GM12878 (cell line): ENCODE results near the gene OR2V1. TPM values are rescaled to one million over a fixed set of nuclear protein-coding genes. Genes with fewer than 3 reads are reported as not detected.

Experiments used
- ATAC-seq: fragments of 200-7000 bp; cut with Tn5 transposase; 3 replicates; pipeline ENCODE4 v1.9.1; 2020; ENCODE audit warnings: mild to moderate bottlenecking, moderate library complexity
- BruUV-seq: library from RNA; stranded (reverse); fragments of 400-500 nt; replicated peaks from 2 replicates; lab custom pipeline; 2021; lab: Mats Ljungman, UMichigan
- CTCF ChIA-PET: fragments of 300-600 bp; sonication (Branson Sonifier 250); formaldehyde crosslinking; extraction: SDS; loops from one replicate; lab custom pipeline; 2021; ENCODE audit warnings: inconsistent platforms; lab: Yijun Ruan, JAX
- POLR2A ChIA-PET: fragments of 350-600 bp; formaldehyde crosslinking; extraction: SDS; loops from one replicate; lab custom pipeline; 2021; ENCODE audit warnings: inconsistent platforms; lab: Charles Lee
- RAD21 ChIA-PET: fragments of 300-600 bp; sonication (Branson Sonifier 250); formaldehyde crosslinking; loops from one replicate; lab custom pipeline; 2023; ENCODE audit warnings: antibody characterized with exemption; ENCODE audit not compliant: unreplicated experiment; lab: Charles Lee
- SMC1A ChIA-PET: fragments of 300-600 bp; sonication (Branson Sonifier 250); formaldehyde crosslinking; loops from one replicate; lab custom pipeline; 2023; ENCODE audit not compliant: unreplicated experiment, uncharacterized antibody; lab: Charles Lee
- DNase-seq: peaks from one replicate; pipeline ENCODE4 v3.0.0-alpha.2; 2011; ENCODE audit warnings: low read depth, low spot score
- FAIRE-seq: peaks from 3 replicates; lab custom pipeline; 2011; peaks lifted over from hg19 to GRCh38; lab: Jason Lieb, UNC
- H2AFZ ChIP-seq: 2 replicates; pipeline ENCODE4 v1.6.0; 2011; ENCODE audit warnings: low read depth, low read length, control low read depth; ENCODE audit not compliant: control insufficient read depth
- H3K27ac ChIP-seq: 2 replicates; pipeline ENCODE4 v1.5.1; 2011; ENCODE audit warnings: control low read depth; ENCODE audit not compliant: control insufficient read depth, insufficient read depth
- H3K27me3 ChIP-seq, 2 experiments: replicated peaks in 1 of 2; 2 replicates each; pipeline versions ENCODE4 v1.6.0 to v1.6.1; 2011; ENCODE audit warnings: low read length in 1 of 2; ENCODE audit not compliant: control insufficient read depth in 2 of 2, insufficient read depth in 2 of 2
- H3K36me3 ChIP-seq, 2 experiments: 2 replicates each; pipeline ENCODE4 v1.5.1; 2011; ENCODE audit warnings: low read length in 1 of 2; ENCODE audit not compliant: control insufficient read depth in 2 of 2, insufficient read depth in 2 of 2
- H3K4me1 ChIP-seq: 2 replicates; pipeline ENCODE4 v1.6.1; 2011; ENCODE audit warnings: mild to moderate bottlenecking, low read length, moderate library complexity, mixed read lengths; ENCODE audit not compliant: control insufficient read depth, insufficient read depth
- H3K4me2 ChIP-seq: 2 replicates; pipeline ENCODE4 v1.6.0; 2011; ENCODE audit warnings: control low read depth; ENCODE audit not compliant: control insufficient read depth, insufficient read depth
- H3K4me3 ChIP-seq: fragments of 200-600 bp; sonication (generic); 2 replicates; pipeline ENCODE4 v1.5.1; 2016
- H3K79me2 ChIP-seq: 2 replicates; pipeline ENCODE4 v1.6.0; 2011; ENCODE audit warnings: low read length; ENCODE audit not compliant: control insufficient read depth, insufficient read depth
- H3K9ac ChIP-seq: 2 replicates; pipeline ENCODE4 v1.8.0; 2011; ENCODE audit warnings: low read length, control low read depth, mixed read lengths; ENCODE audit not compliant: control insufficient read depth, insufficient read depth
- H3K9me3 ChIP-seq: replicated peaks from 3 replicates; pipeline ENCODE4 v1.5.1; 2011; ENCODE audit warnings: mild to moderate bottlenecking, low read length; ENCODE audit not compliant: control insufficient read depth, insufficient read depth
- H4K20me1 ChIP-seq: 2 replicates; pipeline ENCODE4 v1.6.0; 2011; ENCODE audit not compliant: control insufficient read depth, insufficient read depth
- CHD4 ChIP-seq: fragments of 200-600 bp; sonication (generic); IDR thresholded peaks from 2 replicates; pipeline ENCODE4 v1.6.1; 2016; ENCODE audit warnings: mild to moderate bottlenecking
- EP300 ChIP-seq, 2 experiments: fragments of 150-350 bp in 1 of 2; IDR thresholded peaks; 2 replicates each; pipeline ENCODE4 v1.6.1; 2011 to 2012; ENCODE audit warnings: low read depth in 2 of 2, low read length in 2 of 2, borderline replicate concordance in 1 of 2, improper control_type of control experiment in 1 of 2, inconsistent platforms in 1 of 2; ENCODE audit not compliant: control insufficient read depth in 1 of 2
- IKZF2 ChIP-seq, 2 experiments: fragments of 450-650 bp; IDR thresholded peaks; 2 replicates each; pipeline ENCODE4 v1.6.1; 2017; ENCODE audit warnings: mild to moderate bottlenecking in 2 of 2, moderate library complexity in 2 of 2
- KAT2A ChIP-seq: conservative IDR thresholded peaks from 2 replicates; pipeline ENCODE4 v1.6.1; 2011; ENCODE audit warnings: low read depth, low read length; ENCODE audit not compliant: control insufficient read depth
- NFYB ChIP-seq: IDR thresholded peaks from 2 replicates; pipeline ENCODE4 v1.6.1; 2011; ENCODE audit warnings: low read depth, mild to moderate bottlenecking, low read length, improper control_type of control experiment, moderate library complexity; ENCODE audit not compliant: insufficient read depth
- SMAD1 ChIP-seq: fragments of 450-650 bp; IDR thresholded peaks from 2 replicates; pipeline ENCODE4 v1.6.1; 2018; ENCODE audit warnings: mild to moderate bottlenecking, low read depth; ENCODE audit not compliant: partially characterized antibody
- SPI1 ChIP-seq: IDR thresholded peaks from 2 replicates; pipeline ENCODE4 v1.6.1; 2011; ENCODE audit warnings: low read depth, mild to moderate bottlenecking, low read length, moderate library complexity, borderline replicate concordance; ENCODE audit not compliant: insufficient read depth
- STAT3 ChIP-seq: IDR thresholded peaks from 2 replicates; pipeline ENCODE4 v1.6.1; 2011; ENCODE audit warnings: low read depth, low read length, improper control_type of control experiment
- WGBS: methylation state at CpG from one replicate; pipeline ENCODE4 v1.1.6; 2016; ENCODE audit warnings: low lambda C conversion rate; ENCODE audit not compliant: insufficient replicate concordance, insufficient coverage; ENCODE audit errors: missing lambda C conversion rate; 5-methylcytosine and 5-hydroxymethylcytosine counted together
- in situ Hi-C: fragments of 300-500 bp; cut with MboI; formaldehyde crosslinking; loops from 9 replicates; pipeline ENCODE4 v1.14.3; 2018; ENCODE audit warnings: mixed read lengths
- intact Hi-C: fragments of 100-400 bp; cut with micrococcal nuclease; formaldehyde crosslinking; loops from one replicate; pipeline ENCODE4 v1.14.2; 2022; ENCODE audit not compliant: unreplicated experiment
- polyA plus RNA-seq, 11 experiments: library from polyadenylated mRNA; depleted of rRNA in 4 of 11; unstranded in 6 of 11; stranded (reverse) in 5 of 11; fragments of >200 nt; fragmentation: Nextera tagmentation in 4 of 11; fragmentation: Illumina TruSeq in 1 of 11; extraction: Ambion mirVana in 4 of 11; extraction: Trizol in 1 of 11; gene quantifications; 1 replicate in 1 of 11; 2 replicates in 10 of 11; pipeline versions ENCODE4 v1.2.1 to v1.2.3, GENCODE V29; 2011 to 2016; ENCODE audit warnings: inconsistent platforms in 2 of 11, missing spikeins in 2 of 11, low read depth in 1 of 11
- total RNA-seq, 4 experiments: library from RNA; depleted of rRNA in 3 of 4; stranded (reverse); fragments of >200 nt in 3 of 4; fragmentation: Illumina TruSeq in 1 of 4; extraction: Trizol in 1 of 4; gene quantifications; 2 replicates each; pipeline versions ENCODE4 v1.2.1 to v1.2.3, GENCODE V29; 2013 to 2021
- TF ChIP-seq, protein P1 (sequence below): fragments of 450-650 bp; IDR thresholded peaks from 2 replicates; pipeline ENCODE4 v1.6.1; 2017; ENCODE audit warnings: mild to moderate bottlenecking, moderate library complexity
- TF ChIP-seq, protein P2 (sequence below): fragments of 450-650 bp; formaldehyde crosslinking; IDR thresholded peaks from 2 replicates; pipeline ENCODE4 v1.4.0; 2020; ENCODE audit warnings: mild to moderate bottlenecking, moderate library complexity

Gene OR2V1
- total and polyA plus RNA-seq, 10 of the 15 experiments (the other 5 are each of a cell fraction or from before 2014, with no cell fraction given): 0.20 to 4.4 TPM; not detected in 8

DNA sequence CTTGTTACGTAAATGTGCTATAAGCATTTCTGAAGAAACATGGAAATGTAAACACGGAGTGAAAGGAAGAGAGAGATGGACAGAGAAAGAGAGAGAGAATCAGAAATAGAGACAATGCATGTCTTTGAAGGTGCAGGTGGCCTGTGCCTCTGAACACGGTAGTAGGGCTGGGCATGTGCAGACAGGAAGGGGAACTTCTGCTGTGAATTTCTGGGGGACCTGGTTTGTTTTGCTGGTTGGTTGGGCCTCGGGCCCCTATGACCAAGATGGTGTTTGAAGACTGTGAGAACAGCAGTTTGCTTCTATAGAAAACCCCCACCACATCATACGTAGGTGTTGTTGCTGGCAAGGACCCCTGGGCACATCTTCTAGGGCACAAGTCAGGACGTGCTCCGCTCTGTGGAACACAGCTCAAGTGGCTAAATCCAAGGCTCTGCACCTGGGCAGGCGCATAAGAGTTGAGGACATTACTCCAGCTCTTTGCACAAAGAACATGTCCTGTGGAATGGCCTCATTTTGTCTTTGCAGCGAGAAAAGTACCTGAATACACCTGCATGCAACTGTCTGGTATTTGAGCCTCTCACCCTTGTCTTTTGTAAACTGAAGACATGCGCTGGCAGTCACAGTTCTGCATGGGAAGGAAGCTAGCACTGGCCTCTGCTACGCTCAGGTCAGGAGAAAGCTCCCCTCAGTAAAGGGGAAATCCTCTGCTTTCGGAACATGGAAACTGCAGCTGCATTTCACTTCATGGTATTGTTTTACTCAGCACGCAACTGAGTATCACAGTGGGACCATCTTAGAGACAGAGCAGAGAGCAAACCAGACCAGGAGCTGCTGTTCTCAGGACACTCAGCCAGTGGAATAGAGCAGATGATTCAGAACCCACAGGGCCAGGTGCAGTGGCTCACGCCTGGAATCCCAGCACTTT lies 19.1 kb upstream of the OR2V1 start:
- in situ Hi-C loops: no loop called here
- Histone ChIP-seq H3K79me2 (no peaks in the 10 kb centered on the region), H4K20me1 (no peaks in the 10 kb centered on the region), H3K27ac (0 out of 2 replicates have a peak overlapping the region, but pooled peaks have one; percentile 6), H3K36me3 (no peaks in the 10 kb centered on the region), H2AFZ (peak overlapping the region; percentile 18), H3K4me3 (no peak overlapping the region), H3K4me2 (no peak overlapping the region), H3K9ac (no peak overlapping the region), H3K4me1 (0 out of 2 replicates have a peak, but pooled peaks cover 3% of the 10 kb centered on the region), H3K9me3 (no peaks in the 10 kb centered on the region; the same call in 2 of the 3 replicates), H3K27me3 (no peaks in the 10 kb centered on the region; a peak in 1 of 4 replicates)
- DNase-seq (no peak), ATAC-seq (peak; percentile 73), FAIRE-seq (no peak)
- ChIA-PET POLR2A (interaction anchor here (0.9 to 1.9 kb wide), 5 partner anchors 9 to 347 kb away, joined by 3 to 8 read pairs (median 4); no protein-coding TSS in a partner anchor), SMC1A (interaction anchor here (0.7 to 3.5 kb wide), 21 partner anchors 9 to 342 kb away, joined by 3 to 22 read pairs (median 4); no protein-coding TSS in a partner anchor), CTCF (interaction anchor here (0.5 to 3.0 kb wide), 11 partner anchors 9 to 471 kb away, joined by 3 to 14 read pairs (median 4); no protein-coding TSS in a partner anchor), RAD21 (interaction anchor here (0.8 to 3.2 kb wide), 20 partner anchors 8 to 282 kb away, joined by 3 to 16 read pairs (median 3); no protein-coding TSS in a partner anchor)
- no TSS peak for BruUV-seq
- intact Hi-C loops: loop anchor here (10.0 kb wide), 4 partner anchors 45 to 345 kb away; partner anchors contain the start of gene MGAT1
- 20% methylated on average over 14 of the region's 14 CpGs for WGBS
- TF ChIP-seq CHD4: no peak
- no peak for TF ChIP-seq SPI1
- TF ChIP-seq EP300 (IDR thresholded peaks at IDR 0.05; ENCODE audit: borderline replicate concordance in 1 of 2, control insufficient read depth in 1 of 2, low read depth in 2 of 2, low read length in 2 of 2): peak in 1 of 2 experiments; percentile 10; a peak in 1 of 4 replicates
- TF ChIP-seq SMAD1: no peak
- no peak for TF ChIP-seq KAT2A
- TF ChIP-seq, protein P1, sequence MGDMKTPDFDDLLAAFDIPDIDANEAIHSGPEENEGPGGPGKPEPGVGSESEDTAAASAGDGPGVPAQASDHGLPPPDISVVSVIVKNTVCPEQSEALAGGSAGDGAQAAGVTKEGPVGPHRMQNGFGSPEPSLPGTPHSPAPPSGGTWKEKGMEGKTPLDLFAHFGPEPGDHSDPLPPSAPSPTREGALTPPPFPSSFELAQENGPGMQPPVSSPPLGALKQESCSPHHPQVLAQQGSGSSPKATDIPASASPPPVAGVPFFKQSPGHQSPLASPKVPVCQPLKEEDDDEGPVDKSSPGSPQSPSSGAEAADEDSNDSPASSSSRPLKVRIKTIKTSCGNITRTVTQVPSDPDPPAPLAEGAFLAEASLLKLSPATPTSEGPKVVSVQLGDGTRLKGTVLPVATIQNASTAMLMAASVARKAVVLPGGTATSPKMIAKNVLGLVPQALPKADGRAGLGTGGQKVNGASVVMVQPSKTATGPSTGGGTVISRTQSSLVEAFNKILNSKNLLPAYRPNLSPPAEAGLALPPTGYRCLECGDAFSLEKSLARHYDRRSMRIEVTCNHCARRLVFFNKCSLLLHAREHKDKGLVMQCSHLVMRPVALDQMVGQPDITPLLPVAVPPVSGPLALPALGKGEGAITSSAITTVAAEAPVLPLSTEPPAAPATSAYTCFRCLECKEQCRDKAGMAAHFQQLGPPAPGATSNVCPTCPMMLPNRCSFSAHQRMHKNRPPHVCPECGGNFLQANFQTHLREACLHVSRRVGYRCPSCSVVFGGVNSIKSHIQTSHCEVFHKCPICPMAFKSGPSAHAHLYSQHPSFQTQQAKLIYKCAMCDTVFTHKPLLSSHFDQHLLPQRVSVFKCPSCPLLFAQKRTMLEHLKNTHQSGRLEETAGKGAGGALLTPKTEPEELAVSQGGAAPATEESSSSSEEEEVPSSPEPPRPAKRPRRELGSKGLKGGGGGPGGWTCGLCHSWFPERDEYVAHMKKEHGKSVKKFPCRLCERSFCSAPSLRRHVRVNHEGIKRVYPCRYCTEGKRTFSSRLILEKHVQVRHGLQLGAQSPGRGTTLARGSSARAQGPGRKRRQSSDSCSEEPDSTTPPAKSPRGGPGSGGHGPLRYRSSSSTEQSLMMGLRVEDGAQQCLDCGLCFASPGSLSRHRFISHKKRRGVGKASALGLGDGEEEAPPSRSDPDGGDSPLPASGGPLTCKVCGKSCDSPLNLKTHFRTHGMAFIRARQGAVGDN: peak; percentile 41; the same call in 1 of the 2 replicates
- peak in 1 of 2 experiments; percentile 16; a peak in 1 of 4 replicates for TF ChIP-seq IKZF2 (IDR thresholded peaks at IDR 0.05)
- TF ChIP-seq STAT3: no peak
- TF ChIP-seq, protein P2, sequence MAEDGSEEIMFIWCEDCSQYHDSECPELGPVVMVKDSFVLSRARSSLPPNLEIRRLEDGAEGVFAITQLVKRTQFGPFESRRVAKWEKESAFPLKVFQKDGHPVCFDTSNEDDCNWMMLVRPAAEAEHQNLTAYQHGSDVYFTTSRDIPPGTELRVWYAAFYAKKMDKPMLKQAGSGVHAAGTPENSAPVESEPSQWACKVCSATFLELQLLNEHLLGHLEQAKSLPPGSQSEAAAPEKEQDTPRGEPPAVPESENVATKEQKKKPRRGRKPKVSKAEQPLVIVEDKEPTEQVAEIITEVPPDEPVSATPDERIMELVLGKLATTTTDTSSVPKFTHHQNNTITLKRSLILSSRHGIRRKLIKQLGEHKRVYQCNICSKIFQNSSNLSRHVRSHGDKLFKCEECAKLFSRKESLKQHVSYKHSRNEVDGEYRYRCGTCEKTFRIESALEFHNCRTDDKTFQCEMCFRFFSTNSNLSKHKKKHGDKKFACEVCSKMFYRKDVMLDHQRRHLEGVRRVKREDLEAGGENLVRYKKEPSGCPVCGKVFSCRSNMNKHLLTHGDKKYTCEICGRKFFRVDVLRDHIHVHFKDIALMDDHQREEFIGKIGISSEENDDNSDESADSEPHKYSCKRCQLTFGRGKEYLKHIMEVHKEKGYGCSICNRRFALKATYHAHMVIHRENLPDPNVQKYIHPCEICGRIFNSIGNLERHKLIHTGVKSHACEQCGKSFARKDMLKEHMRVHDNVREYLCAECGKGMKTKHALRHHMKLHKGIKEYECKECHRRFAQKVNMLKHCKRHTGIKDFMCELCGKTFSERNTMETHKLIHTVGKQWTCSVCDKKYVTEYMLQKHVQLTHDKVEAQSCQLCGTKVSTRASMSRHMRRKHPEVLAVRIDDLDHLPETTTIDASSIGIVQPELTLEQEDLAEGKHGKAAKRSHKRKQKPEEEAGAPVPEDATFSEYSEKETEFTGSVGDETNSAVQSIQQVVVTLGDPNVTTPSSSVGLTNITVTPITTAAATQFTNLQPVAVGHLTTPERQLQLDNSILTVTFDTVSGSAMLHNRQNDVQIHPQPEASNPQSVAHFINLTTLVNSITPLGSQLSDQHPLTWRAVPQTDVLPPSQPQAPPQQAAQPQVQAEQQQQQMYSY (CRISPR knock-in tag): no peak
- TF ChIP-seq NFYB: no peak
